HL-60/S4 (cell line): Measurements from ENCODE around the gene RHBDF2.
"Not testable (repeated sequence)": the region's sequence is repeated elsewhere in the genome, so short reads cannot be mapped to it uniquely, and the experiment has no call there.

ENCODE experiments used
- in situ Hi-C: fragments of 300-500 bp; cut with MboI; formaldehyde crosslinking; loops from 2 replicates; pipeline ENCODE4 v1.14.3; 2022; ENCODE audit warnings: low sequenced_read_pairs

RHBDF2 gene

DNA sequence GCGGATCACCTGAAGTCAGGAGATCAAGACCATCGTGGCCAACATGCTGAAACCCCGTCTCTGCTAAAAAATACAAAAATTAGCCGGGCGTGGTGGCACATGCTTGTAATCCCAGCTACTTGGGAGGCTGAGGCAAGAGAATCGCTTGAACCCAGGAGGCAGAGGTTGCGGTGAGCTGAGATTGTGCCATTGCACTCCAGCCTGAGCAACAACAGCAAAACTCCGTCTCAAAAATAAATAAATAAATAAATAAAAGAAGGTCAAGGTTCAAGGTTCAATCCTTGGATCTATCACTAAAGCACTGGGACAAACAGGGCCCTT, 24.2 kb upstream of the RHBDF2 start:
- in situ Hi-C loops, result not testable (repeated sequence)

DNA sequence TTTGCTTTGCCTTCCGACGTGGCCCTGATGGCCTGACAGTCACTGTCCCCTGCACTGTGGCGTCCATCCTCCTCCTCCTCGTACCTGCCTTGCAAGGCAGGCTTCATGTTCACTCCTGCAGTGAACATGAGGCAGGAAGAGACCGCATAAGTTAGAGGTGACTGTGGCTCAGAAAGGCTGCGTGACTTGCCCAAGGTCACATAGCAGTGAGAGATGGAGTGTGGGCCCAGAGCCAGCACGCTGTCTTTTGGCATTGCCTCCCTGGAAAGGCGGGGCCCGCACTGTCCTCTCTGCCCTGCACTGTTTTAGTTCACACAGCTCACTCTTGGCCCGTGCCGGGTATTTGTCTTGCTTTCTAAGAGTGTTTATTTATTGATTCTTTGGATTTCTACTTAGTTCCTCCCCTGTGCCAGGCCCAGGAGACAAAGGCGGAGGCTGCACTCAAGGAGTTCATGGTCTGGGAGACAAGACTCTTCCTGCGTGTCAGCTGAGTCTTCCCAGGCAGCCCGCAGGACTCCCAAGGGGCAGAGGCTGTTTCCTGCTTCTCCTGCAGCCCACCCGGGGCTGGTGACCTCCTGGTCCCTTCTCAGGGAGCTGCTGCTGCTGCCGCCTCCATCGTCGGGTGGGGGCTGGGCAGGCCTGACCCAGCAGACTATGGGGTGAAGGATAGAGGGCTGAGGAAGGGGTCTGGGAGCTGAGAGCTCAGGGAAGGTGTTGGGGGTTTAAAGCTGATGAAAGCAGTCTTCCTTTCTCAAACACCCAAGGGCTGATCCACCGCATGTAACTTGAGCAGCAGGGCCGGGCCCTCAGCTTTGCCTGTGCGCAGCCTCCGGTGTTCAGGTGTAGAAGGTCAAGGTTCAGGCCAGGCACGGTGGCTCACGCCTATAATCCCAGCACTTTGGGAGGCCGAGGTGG, 23.6 kb upstream of the RHBDF2 start:
- in situ Hi-C loops, result loop anchor here (5.0 to 25.0 kb wide), 2 partner anchors 97 to 113 kb away; no protein-coding TSS in a partner anchor

DNA sequence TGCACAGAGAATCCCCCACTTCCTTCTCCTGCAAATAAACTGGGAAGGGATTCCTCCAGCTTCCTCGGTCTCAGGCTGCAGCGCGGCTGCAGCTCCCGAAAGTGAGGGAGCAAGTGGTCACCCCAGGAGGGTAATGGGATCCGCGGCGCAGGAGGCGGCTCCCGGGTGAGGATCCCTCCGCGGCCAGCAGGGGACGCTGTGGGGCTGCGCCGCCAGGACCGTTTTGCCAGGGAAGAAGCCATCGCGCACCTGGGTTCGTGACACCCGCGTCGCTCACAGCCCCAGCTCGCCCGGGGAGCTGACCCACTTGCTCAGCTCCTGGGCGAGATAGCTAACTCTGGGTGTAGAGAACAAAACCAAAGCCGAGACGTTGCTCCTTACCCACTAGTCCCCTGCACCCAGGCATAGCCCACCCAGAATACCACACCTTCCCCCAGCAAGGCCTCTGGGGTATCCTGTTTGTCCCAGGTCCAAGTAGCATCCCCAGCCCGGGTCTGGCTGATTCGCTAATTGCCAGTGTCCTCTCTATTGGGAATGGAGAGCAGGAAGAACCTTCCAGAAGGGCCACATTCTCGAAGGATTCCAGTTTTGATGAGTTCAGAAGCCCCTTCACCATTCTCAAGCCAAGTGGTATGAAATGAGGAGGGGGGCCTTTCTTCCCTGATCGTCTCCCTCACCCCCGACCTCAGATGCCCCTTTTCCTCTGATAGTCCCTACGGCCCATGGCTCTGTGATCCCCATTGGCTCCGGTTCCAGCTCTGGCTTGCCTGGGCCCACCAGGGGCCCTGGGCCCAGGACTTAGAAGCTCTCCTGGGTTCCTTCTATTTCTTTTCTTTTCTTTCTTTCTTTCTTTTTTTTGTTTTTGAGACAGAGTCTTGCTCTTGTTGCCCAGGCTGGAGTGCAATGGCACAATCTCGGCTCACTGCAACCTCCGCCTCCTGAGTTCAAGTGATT, 22.1 kb upstream of the RHBDF2 start:
- in situ Hi-C loops, result loop anchor here (5.0 to 25.0 kb wide), 2 partner anchors 99 to 111 kb away; no protein-coding TSS in a partner anchor

DNA sequence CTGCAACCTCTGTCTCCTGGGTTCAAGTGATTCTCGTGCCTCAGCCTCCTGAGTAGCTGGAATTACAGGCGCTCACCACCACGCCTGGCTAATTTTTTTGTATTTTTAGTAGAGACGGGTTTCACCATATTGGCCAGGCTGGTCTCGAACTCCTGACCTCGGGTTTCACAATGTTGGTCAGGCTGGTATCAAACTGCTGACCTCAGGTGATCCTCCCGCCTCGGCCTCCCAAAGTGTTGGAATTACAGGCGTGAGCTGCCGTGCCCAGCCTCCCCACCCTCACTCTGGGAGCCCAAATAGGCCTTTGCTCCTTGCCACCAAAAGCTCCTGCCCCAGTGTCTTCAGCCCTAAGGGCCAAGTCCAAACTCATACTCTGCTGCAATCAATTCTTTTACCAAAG, 20.5 kb upstream of the RHBDF2 start:
- in situ Hi-C loops, result loop anchor here (5.0 to 25.0 kb wide), 2 partner anchors 101 to 109 kb away; no protein-coding TSS in a partner anchor

DNA sequence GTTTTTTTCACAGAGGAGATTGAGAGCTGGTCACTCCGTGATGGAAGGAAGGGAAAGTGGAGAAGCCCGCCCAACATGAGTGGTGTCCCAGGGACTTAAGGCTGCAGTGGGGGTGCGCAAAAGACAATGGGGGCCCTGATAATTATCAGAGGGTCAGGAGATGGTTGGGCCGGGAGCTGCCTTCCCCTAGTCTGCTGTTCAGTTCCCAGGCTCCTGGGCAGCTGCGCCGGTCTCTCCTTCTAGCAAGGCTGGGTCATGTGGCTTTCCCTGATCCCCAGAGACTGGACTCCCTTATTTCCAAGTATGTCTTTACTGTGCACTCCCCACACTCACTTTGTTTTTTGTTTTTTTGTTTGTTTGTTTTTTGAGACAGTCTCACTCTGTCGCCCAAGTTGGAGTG, 20.0 kb upstream of the RHBDF2 start:
- in situ Hi-C loops, result loop anchor here (5.0 to 25.0 kb wide), 2 partner anchors 101 to 109 kb away; no protein-coding TSS in a partner anchor

DNA sequence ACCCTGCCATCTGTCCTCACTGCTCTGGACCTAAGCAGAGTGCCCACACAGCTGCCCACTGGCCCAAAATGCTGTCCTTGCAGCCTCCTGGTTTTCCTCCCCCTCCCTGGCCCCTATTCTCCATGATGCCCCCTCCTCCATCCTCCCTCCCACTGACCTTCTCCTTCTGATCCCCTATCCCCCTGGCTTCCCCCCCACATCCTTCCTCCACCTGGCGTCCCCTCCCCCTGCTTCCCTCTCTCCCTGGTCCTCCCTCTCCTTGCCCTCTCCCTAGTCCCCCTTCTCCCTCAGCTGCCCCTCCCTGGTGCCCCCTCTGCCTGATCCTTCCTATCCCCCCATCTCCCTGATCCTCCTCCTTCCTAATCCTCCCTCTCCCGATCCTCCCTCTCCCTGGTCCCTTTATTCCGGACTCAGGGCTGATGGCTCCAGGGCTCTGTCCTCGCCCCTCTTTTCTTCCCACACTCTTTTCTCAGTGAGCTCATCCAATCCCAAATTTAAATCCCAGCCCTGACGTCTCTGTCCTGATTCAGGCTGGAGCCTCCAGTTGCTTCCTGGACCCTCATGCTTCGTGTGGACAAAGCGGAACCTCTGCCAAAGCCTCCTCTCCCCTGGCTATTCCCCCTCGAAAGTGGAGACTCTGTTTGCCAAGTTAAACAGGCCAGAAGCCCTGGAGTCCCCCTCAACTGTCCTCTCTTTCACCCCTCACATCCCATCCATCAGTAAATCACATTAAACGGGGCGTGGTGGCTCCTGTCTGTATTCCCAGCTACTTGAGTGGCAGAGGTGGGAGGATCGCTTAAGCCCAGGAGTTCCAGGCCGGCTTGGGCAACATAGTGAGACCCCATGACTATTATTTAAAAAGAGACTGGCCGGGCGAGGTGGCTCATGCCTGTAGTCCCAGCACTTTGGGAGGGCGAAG, 18.1 kb upstream of the RHBDF2 start:
- in situ Hi-C loops, result loop anchor here (25.0 kb wide), 1 partner anchor 107 kb away; no protein-coding TSS in a partner anchor

DNA sequence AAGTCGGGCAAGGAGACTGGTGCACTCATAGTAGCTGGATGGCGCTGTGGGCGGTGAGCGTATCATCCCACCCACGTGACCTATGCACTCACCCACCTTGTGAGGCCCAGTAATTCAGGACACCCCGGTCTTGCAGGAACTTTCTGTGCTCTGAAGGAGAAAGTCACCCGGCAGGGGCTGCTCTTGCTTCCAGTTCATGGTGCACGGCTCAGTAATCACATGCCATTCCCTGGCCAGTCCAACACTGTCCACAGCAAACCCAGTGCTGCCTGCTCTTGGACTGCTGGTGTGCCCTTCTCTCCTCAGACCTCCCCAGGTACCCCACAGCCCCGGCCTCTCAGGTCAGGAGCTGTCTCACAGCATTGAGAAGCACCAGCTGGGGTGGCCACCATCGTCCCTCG, 16.4 kb upstream of the RHBDF2 start:
- in situ Hi-C loops, result loop anchor here (25.0 kb wide), 1 partner anchor 105 kb away; no protein-coding TSS in a partner anchor

DNA sequence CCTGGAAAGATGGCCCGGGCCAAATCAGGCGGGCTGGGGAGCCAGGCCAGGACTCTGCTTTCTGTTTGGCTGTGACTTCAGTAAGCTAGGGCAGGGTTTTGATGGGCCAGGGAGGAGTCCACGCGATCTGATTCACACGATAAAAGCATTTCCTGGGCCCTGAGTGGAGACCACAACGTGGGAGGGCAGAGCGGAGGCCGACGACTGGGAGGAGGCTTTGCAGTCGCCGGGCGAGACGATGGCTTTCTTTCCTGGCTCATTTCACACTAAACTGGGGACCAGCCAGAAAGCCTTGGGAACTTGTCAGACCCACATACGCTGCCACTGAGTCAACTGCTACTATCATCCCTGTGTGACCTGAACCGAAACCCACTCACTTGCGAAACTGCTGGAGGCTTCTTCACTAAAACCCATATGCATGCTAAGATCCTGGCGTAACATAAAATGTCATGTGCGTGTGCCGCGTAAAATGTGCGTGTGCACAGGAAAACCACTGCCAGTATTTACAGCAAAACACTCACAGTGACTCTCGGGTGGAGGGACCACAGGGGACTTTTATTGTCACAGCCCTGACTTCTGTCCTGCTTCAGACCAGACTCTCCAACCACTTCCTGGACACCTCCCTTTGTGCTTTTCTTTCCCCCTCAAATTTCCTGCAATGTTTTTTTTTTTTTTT, 14.2 kb upstream of the RHBDF2 start:
- in situ Hi-C loops, result loop anchor here (25.0 kb wide), 1 partner anchor 103 kb away; no protein-coding TSS in a partner anchor

DNA sequence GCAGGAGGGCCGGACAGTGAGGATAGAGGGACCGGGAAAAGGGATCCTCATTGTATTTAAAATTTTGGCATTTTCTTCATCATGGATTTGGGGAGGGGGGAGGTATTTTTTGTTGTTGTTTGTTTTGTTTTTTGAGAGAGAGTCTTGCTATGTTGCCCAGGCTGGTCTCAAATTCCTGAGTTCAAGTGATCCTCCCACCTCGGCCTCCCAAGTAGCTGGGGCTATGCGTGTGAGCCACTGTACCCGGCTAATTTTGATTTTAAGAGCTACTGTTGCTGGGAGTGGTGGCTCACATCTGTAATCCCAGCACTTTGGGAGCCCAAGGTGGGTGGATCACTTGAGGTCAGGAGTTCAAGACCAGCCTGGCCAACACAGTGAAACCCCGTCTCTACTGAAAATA, 13.1 kb upstream of the RHBDF2 start:
- in situ Hi-C loops, result loop anchor here (25.0 kb wide), 1 partner anchor 102 kb away; no protein-coding TSS in a partner anchor

DNA sequence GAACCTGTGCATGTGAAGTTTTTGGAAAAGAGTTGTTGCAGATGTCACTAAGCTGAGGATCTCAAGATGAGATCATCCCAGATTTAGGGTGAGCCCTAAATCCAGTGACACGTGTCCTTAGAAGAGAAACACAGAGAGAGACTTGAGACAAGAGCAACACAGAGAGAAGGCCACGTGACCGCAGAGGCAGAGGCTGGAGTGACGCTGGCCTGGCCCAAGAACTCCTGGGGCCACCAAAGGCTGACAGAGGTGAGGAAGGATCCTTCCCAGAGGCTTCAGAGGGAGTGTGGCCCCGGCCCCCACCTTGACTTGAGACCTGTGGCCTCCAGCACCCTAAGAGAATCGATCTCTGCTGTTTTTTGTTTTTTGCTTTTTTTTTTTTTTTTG, 12.1 kb upstream of the RHBDF2 start:
- in situ Hi-C loops, result loop anchor here (25.0 kb wide), 1 partner anchor 101 kb away; no protein-coding TSS in a partner anchor

DNA sequence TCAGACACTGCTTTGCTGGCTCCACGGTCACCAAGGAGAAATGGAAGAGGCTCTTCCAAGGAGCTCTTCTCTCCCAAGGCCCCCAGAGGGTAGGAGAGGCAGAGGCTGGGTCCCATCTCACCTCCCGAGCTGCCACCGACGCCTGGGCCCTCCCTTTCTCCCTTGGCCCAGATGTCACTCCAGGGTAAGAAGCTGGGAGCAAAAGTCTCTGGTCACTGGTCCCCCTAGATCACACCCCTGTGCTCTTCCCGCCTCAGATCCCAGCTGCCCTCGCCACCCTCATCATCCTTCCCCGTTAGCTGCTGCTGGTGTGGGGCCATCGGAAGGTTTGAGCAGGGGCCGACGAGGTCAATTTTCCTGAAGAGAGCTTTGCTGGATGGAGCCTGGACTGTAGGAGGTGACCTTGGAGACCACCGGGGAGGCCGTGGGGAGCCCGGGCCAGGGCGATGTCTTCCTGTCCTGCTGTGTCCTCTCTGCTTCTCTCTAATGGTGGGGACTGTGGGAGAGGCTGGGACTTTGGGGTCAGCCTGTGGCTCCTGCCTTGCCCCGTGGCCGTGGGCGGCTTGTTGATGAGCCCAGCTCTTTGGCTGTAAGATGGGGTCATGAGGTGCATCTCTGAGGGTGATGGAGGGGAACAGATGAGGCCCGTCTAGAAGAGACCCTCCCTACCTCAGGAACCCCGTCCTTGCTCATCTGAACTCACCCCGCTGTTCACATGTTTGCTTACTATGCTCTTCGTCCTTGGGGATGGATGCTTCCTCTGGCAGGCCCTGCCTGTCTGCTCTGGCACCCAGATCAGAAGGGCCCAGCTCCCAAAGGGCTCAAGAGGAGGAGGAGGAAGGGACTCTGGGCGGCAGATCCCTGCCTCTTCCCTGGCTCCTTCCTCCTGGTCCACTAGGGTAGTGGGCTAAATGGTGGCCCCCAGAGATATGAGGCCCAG, 11.4 kb upstream of the RHBDF2 start:
- in situ Hi-C loops, result loop anchor here (25.0 kb wide), 1 partner anchor 100 kb away; no protein-coding TSS in a partner anchor

DNA sequence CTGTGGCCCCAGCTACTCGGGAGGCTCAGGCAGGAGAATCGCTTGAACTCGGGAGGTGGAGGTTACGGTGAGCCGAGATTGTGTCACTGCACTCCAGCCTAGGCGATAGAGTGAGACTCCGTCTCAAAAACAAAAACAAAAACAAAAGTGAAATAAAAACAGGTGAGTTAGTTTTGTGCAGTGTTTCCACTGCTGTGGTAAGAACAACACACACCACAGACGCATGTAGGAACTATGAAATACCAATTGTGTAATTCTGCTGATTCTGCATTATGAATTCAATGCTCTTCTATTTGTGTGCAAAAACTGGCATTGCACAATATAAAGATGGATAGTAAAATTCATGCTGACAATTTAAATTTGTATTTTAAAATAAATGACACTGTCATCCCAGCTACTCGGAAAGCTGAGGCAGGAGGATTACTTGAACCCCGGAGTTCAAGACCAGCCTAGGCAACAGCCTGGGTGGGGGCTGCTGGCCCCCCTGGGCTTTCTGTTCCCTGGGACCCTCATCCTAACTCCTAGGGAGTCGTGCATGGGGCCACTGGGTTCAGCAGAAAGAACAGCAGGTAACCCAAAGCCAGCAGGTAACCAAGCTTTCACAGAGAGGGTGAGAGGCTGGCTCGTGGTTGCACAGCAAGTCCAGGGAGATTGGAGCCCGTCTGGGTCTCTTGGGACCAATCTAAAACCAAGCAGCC, 10.6 kb upstream of the RHBDF2 start:
- in situ Hi-C loops, result loop anchor here (25.0 kb wide), 1 partner anchor 100 kb away; no protein-coding TSS in a partner anchor

DNA sequence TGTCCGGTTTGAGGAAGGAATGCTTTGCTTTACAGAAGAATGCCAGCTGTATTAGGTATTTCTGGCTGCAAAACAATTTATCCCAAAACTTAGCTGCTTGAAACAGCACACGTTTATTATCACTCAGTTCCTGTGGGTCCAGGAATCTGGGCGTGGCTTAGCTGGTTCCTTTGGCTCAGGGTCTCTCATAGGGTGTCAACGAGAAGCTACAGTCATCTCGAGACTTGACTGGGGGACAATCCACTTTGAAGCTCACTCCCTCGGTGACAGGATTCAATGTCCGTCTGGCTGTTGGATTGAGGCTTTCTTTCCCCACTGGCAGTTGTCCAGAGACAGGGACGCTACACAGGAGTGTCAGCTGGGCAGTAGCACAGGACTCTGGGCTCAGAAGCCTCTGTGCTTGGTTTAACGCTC, 9.6 kb upstream of the RHBDF2 start:
- in situ Hi-C loops, result loop anchor here (25.0 kb wide), 1 partner anchor 99 kb away; no protein-coding TSS in a partner anchor

DNA sequence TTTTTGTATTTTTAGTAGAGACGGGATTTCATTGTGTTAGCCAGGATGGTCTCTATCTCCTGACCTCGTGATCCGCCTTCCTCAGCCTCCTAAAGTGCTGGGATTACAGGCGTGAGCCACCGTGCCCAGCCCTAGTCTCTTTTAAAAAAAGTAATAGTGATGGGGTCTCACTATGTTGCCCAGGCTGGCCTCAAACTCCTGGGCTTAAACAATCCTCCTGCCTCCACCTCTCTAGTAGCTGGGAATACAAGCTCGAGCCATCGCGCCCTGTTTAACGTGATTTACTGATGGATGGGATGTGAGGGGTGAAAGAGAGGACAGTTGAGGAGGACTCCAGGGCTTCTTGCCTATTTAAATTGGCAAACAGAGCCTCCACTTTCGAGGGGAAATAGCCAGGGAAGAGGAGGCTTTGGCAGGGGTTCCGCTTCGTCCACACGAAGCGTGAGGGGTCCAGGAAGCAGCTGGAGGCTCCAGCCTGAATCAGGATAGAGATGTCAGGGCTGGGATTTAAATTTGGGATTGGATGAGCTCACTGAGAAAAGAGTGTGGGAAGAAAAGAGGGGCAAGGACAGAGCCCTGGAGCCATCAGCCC, 7.3 kb upstream of the RHBDF2 start:
- in situ Hi-C loops, result loop anchor here (5.0 to 25.0 kb wide), 3 partner anchors 41 to 204 kb away; partner anchors contain the start of genes AANAT and QRICH2

DNA sequence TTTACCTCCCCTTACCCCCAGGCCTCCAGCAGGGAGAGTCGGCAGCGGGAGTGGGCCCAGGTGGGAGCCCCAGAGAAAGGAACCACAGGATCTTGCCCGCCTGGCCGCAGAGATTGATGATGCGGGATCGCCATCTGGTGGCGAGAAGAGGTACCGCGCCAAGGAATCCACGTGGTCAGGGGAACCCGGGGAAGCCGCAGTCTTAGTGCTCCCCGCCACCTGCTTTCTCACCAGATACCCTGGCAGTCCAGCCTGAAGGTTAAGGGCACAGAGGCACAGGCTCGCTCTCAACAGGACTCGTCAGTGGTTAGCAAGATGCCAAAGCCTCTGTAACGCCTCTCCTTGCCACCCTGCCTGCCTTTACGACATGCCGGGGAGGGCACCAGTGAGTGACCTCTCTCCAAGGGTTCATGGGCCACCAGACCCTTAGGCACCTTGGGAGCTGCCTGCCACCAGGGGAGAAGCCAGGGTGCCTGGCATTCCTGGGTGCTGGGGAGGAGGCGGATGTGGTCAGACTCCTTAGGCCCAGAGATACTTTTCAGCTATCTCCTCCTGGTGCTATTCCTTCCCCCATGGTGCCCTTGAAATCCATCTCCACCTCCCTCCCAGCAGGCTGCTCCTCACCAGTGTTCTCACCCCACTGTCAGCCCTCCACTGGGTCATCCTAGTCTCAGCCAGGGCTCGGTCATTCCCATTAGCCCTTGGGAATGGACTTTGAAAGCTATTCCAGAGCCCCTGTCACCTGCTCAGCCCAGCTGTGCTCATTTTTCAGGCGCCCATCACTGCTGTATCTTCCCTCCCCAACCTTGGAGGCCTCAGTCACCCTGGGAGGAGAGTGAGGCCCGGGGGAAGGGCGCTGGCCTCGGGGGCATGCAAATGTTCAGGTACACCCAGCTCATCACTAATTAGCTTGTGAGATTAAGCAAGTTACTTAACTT, 5.5 kb upstream of the RHBDF2 start:
- in situ Hi-C loops, result loop anchor here (5.0 to 25.0 kb wide), 3 partner anchors 39 to 202 kb away; partner anchors contain the start of genes AANAT and QRICH2

DNA sequence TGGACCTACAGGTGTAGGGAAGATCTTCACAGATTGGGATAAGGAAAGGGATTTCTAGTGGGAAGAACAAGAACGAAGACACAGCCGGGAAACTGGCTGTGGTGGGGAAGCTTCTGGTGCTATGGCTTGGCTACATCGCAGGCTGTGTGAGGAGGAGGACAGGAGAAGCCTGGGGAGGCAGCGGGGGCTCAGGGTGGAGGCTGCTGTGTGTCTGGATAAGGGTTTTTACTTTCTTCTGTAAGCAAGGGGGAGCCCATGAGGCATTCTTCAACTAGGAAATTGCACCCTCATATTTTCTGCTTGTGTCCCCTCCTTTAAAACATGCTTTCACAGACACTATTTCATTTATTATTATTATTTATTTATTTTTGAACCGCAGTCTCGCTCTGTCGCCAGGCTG, 2.9 kb upstream of the RHBDF2 start:
- in situ Hi-C loops, result loop anchor here (10.0 to 25.0 kb wide), 2 partner anchors 92 to 199 kb away; partner anchors contain the start of gene QRICH2
